ENCODE data around the gene MAP2K2. TPM values are rescaled to one million over a fixed set of nuclear protein-coding genes. Genes with fewer than 3 reads are reported as not detected.

Gene MAP2K2
- total RNA-seq, 1 donor from 2014 or later, result 154 TPM

GRCh38 chr19:4058693-4059452, 65.0 kb downstream of the MAP2K2 start:
- no peaks in the 10 kb centered on the region for H3K9me3 Mint-ChIP-seq (ENCODE audit: low read depth)
- H3K4me1 Mint-ChIP-seq (ENCODE audit: low read depth), result peaks cover 2% of the 10 kb centered on the region
- no peak overlapping the region for H3K27ac Mint-ChIP-seq
- DNase-seq (ENCODE audit: low spot score, unreplicated experiment), result no peak
- TF ChIP-seq CTCF (IDR thresholded peaks at IDR 0.05; ENCODE audit: unreplicated experiment), result no peak
- no peaks in the 10 kb centered on the region for H3K27me3 Mint-ChIP-seq
- H3K4me3 Mint-ChIP-seq (ENCODE audit: low read depth), result no peak overlapping the region
- H3K36me3 Mint-ChIP-seq (ENCODE audit: insufficient read depth), result peaks cover 4% of the 10 kb centered on the region

- no peak for TF ChIP-seq CTCF (IDR thresholded peaks at IDR 0.05; ENCODE audit: unreplicated experiment)
- no peak for DNase-seq (ENCODE audit: low spot score, unreplicated experiment)
- H3K27ac Mint-ChIP-seq, result no peak overlapping the region
- H3K4me3 Mint-ChIP-seq (ENCODE audit: low read depth), result no peak overlapping the region
- H3K4me1 Mint-ChIP-seq (ENCODE audit: low read depth), result peaks cover 2% of the 10 kb centered on the region
- H3K9me3 Mint-ChIP-seq (ENCODE audit: low read depth), result no peaks in the 10 kb centered on the region
- no peaks in the 10 kb centered on the region for H3K27me3 Mint-ChIP-seq
- H3K36me3 Mint-ChIP-seq (ENCODE audit: insufficient read depth), result peaks cover 10% of the 10 kb centered on the region
Measured at GRCh38 chr19:4057931-4058692, 65.8 kb downstream of the MAP2K2 start.

GRCh38 chr19:4055209-4055552, 68.7 kb downstream of the MAP2K2 start:
- no peaks in the 10 kb centered on the region for H3K9me3 Mint-ChIP-seq (ENCODE audit: low read depth)
- TF ChIP-seq CTCF (IDR thresholded peaks at IDR 0.05; ENCODE audit: unreplicated experiment), result no peak
- H3K4me3 Mint-ChIP-seq (ENCODE audit: low read depth), result no peak overlapping the region
- peaks cover 22% of the 10 kb centered on the region for H3K36me3 Mint-ChIP-seq (ENCODE audit: insufficient read depth)
- no peak for DNase-seq (ENCODE audit: low spot score, unreplicated experiment)
- H3K27ac Mint-ChIP-seq, result no peak overlapping the region
- peaks cover 6% of the 10 kb centered on the region for H3K4me1 Mint-ChIP-seq (ENCODE audit: low read depth)
- H3K27me3 Mint-ChIP-seq, result no peaks in the 10 kb centered on the region

GRCh38 chr19:4054441-4055208, 69.3 kb downstream of the MAP2K2 start:
- Mint-ChIP-seq H3K4me3 (ENCODE audit: low read depth) (no peak overlapping the region), H3K4me1 (ENCODE audit: low read depth) (peaks cover 6% of the 10 kb centered on the region), H3K9me3 (ENCODE audit: low read depth) (no peaks in the 10 kb centered on the region), H3K27me3 (no peaks in the 10 kb centered on the region), H3K36me3 (ENCODE audit: insufficient read depth) (peaks cover 25% of the 10 kb centered on the region), H3K27ac (no peak overlapping the region)
- no peak for TF ChIP-seq CTCF (IDR thresholded peaks at IDR 0.05; ENCODE audit: unreplicated experiment)
- no peak for DNase-seq (ENCODE audit: low spot score, unreplicated experiment)
